GM12878 (cell line): ENCODE results near the gene NAP1L4. TPM values are rescaled to one million over a fixed set of nuclear protein-coding genes. Genes with fewer than 3 reads are reported as not detected.

Source experiments
- EGR1 ChIP-seq, 2 experiments: IDR thresholded peaks; 1 replicate in 1 of 2; 2 replicates in 1 of 2; pipeline ENCODE4 v1.6.1; 2011 to 2012; ENCODE audit warnings: low read depth in 2 of 2, low read length in 2 of 2, borderline replicate concordance in 1 of 2, mild to moderate bottlenecking in 1 of 2, moderate library complexity in 1 of 2
- JUND ChIP-seq: IDR thresholded peaks from 2 replicates; pipeline ENCODE4 v1.6.1; 2012; ENCODE audit warnings: low read depth, mild to moderate bottlenecking, low read length, improper control_type of control experiment, moderate library complexity
- MTA2 ChIP-seq: fragments of 450-650 bp; IDR thresholded peaks from 2 replicates; pipeline ENCODE4 v1.6.1; 2016; ENCODE audit warnings: low read depth, mild to moderate bottlenecking, moderate library complexity
- polyA plus RNA-seq, 11 experiments: library from polyadenylated mRNA; depleted of rRNA in 4 of 11; unstranded in 6 of 11; stranded (reverse) in 5 of 11; fragments of >200 nt; fragmentation: Nextera tagmentation in 4 of 11; fragmentation: Illumina TruSeq in 1 of 11; extraction: Ambion mirVana in 4 of 11; extraction: Trizol in 1 of 11; gene quantifications; 1 replicate in 1 of 11; 2 replicates in 10 of 11; pipeline versions ENCODE4 v1.2.1 to v1.2.3, GENCODE V29; 2011 to 2016; ENCODE audit warnings: inconsistent platforms in 2 of 11, missing spikeins in 2 of 11, low read depth in 1 of 11
- total RNA-seq, 4 experiments: library from RNA; depleted of rRNA in 3 of 4; stranded (reverse); fragments of >200 nt in 3 of 4; fragmentation: Illumina TruSeq in 1 of 4; extraction: Trizol in 1 of 4; gene quantifications; 2 replicates each; pipeline versions ENCODE4 v1.2.1 to v1.2.3, GENCODE V29; 2013 to 2021
- TF ChIP-seq, protein P1 (sequence below): IDR thresholded peaks from 2 replicates; pipeline ENCODE4 v1.6.1; 2011; ENCODE audit warnings: borderline replicate concordance, low read depth, mild to moderate bottlenecking, moderate library complexity, low read length; ENCODE audit not compliant: insufficient read depth, poor library complexity, severe bottlenecking
- TF ChIP-seq, protein P2 (sequence below): fragments of 450-650 bp; IDR thresholded peaks from 2 replicates; pipeline ENCODE4 v1.6.1; 2018; ENCODE audit warnings: mild to moderate bottlenecking, low read depth, moderate library complexity; ENCODE audit not compliant: partially characterized antibody
- TF ChIP-seq, protein P3 (sequence below): IDR thresholded peaks from 2 replicates; pipeline ENCODE4 v1.6.1; 2012; ENCODE audit warnings: mild to moderate bottlenecking, low read depth, low read length

Gene NAP1L4
- total and polyA plus RNA-seq, 10 of the 15 experiments (the other 5 are each of a cell fraction or from before 2014, with no cell fraction given): 24.8 to 198 (median 114) TPM

DNA sequence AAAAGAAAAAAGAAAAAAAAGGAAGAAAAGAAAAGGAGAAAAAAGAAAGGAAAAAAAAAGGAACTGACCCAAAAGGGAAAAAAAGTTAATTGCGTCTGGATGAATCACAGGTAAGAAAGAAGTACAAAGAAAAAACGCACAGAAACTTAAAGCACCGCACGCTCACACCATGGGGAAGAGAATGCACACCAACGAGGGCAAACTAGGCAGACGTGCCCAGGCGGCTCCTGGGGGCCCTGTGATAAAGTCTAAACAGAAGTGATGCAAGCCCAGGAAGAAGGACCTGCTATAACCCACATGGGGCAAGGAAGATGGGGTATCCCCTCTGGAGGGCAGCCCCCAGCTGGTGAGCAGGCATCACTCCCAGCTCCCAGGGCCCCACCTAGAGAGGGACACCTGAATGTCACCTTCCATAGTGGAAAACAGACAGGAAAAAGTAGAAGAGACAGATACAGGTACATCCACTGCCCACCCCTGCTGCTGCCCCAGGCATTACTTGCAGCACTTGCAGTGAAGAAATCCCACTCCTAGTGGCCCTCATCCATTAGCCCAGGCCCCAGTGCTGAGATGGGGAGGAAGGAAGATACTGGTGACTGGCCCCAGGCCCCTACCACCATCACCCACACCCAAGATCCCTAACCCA lies 28.9 kb downstream of the NAP1L4 start (continued):
- TF ChIP-seq, protein P1, sequence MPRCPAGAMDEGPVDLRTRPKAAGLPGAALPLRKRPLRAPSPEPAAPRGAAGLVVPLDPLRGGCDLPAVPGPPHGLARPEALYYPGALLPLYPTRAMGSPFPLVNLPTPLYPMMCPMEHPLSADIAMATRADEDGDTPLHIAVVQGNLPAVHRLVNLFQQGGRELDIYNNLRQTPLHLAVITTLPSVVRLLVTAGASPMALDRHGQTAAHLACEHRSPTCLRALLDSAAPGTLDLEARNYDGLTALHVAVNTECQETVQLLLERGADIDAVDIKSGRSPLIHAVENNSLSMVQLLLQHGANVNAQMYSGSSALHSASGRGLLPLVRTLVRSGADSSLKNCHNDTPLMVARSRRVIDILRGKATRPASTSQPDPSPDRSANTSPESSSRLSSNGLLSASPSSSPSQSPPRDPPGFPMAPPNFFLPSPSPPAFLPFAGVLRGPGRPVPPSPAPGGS: no peak
- TF ChIP-seq EGR1 (IDR thresholded peaks at IDR 0.05; ENCODE audit: borderline replicate concordance in 1 of 2, low read depth in 2 of 2, low read length in 2 of 2): no peak
- TF ChIP-seq MTA2: no peak
- TF ChIP-seq, protein P2, sequence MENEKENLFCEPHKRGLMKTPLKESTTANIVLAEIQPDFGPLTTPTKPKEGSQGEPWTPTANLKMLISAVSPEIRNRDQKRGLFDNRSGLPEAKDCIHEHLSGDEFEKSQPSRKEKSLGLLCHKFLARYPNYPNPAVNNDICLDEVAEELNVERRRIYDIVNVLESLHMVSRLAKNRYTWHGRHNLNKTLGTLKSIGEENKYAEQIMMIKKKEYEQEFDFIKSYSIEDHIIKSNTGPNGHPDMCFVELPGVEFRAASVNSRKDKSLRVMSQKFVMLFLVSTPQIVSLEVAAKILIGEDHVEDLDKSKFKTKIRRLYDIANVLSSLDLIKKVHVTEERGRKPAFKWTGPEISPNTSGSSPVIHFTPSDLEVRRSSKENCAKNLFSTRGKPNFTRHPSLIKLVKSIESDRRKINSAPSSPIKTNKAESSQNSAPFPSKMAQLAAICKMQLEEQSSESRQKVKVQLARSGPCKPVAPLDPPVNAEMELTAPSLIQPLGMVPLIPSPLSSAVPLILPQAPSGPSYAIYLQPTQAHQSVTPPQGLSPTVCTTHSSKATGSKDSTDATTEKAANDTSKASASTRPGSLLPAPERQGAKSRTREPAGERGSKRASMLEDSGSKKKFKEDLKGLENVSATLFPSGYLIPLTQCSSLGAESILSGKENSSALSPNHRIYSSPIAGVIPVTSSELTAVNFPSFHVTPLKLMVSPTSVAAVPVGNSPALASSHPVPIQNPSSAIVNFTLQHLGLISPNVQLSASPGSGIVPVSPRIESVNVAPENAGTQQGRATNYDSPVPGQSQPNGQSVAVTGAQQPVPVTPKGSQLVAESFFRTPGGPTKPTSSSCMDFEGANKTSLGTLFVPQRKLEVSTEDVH: no peak
- no peak for TF ChIP-seq JUND
- TF ChIP-seq, protein P3, sequence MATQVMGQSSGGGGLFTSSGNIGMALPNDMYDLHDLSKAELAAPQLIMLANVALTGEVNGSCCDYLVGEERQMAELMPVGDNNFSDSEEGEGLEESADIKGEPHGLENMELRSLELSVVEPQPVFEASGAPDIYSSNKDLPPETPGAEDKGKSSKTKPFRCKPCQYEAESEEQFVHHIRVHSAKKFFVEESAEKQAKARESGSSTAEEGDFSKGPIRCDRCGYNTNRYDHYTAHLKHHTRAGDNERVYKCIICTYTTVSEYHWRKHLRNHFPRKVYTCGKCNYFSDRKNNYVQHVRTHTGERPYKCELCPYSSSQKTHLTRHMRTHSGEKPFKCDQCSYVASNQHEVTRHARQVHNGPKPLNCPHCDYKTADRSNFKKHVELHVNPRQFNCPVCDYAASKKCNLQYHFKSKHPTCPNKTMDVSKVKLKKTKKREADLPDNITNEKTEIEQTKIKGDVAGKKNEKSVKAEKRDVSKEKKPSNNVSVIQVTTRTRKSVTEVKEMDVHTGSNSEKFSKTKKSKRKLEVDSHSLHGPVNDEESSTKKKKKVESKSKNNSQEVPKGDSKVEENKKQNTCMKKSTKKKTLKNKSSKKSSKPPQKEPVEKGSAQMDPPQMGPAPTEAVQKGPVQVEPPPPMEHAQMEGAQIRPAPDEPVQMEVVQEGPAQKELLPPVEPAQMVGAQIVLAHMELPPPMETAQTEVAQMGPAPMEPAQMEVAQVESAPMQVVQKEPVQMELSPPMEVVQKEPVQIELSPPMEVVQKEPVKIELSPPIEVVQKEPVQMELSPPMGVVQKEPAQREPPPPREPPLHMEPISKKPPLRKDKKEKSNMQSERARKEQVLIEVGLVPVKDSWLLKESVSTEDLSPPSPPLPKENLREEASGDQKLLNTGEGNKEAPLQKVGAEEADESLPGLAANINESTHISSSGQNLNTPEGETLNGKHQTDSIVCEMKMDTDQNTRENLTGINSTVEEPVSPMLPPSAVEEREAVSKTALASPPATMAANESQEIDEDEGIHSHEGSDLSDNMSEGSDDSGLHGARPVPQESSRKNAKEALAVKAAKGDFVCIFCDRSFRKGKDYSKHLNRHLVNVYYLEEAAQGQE: no peak
